SIG-M5 (cell line): ENCODE data around the gene ASIC4.

Source experiments
- DNase-seq: peaks from one replicate; lab custom pipeline; 2025; lab: John Stamatoyannopoulos, UW

Gene ASIC4

GRCh38 chr2:219514196-219514761 lies at the start of gene ASIC4:
ASIC4 (plus strand) TSS chr2:219514482; CDS start chr2:219514725, 243 bp downstream.
- no peak for DNase-seq

DNA sequence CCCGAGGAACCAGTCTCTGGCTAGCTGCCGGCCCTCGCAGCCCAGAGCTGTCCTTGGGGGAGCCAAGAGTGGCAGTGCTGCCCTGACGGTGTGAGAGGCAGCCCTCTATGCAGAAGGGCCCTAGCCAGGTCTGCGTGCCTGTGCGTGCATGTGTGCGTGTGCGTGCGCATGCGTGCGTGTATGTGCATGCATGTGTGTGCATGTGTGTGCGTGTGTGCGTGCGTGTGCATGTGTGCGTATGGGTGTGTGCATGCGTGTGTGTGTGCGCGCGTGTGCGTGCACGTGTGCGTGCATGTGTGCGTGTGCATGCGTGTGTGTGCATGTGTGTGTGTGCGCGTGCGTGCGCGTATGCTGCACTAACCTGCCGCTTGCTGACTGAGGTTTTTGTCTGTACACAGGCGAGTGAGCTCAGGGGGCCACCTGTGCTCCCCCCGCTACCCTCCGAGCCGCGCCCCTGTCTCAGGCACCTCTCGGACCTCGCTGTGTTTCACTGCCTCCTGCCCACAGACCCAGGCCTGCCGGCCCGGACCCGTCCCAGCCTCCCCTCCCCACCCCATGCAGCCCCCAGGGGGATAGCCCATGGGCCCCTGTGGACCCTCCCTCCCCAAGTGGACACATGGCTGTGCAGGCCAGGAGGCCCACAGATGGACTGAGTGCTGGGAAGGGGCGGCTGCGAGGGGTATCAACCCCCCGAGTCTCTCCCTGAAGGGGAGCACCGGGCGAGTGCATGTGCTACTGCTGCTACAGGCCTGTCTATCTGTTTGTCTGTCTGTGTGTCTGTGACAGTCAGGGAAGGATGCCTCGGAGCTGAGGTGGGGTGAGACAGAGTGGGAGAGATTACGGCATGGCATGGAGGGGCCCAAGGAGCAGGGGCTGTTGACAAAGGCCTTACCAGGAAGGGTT lies 48.4 kb upstream of the ASIC4 start:
- no peak for DNase-seq

GRCh38 chr2:219466816-219467735 lies 47.2 kb upstream of the ASIC4 start:
- DNase-seq = no peak

DNA sequence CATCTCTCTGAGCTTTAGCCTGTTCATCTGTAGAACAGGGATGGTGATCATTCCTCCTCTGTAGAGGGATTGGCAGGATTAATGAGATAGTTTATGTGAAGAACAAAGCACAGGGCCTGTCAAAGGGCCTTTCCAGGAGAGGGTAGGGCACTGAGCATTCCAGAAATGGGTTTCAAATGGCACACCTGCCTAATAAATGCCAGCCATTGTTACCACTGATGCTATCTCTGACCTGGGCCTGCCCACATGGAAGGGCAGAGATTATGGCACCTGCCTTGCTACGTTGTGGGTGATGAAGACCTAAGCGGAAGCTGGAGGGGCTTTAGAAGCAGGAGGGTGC lies 46.6 kb upstream of the ASIC4 start:
- no peak for DNase-seq

DNA sequence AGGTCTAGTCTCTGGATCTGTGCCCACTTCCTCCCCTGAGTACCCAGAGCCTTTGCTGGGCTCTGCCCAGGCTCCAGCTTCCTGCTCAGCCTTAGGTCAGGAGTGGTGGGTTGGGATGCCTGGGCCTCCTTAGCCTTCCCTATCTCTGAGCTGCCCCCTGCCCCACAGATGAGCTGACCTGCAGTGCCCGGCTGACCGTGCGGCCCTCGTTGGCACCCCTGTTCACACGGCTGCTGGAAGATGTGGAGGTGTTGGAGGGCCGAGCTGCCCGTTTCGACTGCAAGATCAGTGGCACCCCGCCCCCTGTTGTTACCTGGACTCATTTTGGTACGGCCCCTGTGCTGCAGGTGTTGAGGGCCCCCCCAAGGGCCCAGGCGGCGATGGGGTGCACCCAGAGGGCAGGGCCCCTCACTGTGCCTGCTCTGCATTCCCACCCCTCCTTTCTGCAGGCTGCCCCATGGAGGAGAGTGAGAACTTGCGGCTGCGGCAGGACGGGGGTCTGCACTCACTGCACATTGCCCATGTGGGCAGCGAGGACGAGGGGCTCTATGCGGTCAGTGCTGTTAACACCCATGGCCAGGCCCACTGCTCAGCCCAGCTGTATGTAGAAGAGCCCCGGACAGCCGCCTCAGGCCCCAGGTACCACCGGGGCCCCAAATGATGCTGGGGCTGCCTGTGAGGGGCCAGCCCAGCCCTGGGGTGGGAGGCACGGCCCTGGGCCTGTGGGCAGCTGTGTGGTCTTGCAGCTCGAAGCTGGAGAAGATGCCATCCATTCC lies 45.7 kb upstream of the ASIC4 start:
- no peak for DNase-seq

GRCh38 chr2:219469186-219469724 lies 45.0 kb upstream of the ASIC4 start:
- no peak for DNase-seq

- no peak for DNase-seq
These were observed 43.9 kb upstream of the ASIC4 start for GRCh38 chr2:219470429-219470828.

DNA sequence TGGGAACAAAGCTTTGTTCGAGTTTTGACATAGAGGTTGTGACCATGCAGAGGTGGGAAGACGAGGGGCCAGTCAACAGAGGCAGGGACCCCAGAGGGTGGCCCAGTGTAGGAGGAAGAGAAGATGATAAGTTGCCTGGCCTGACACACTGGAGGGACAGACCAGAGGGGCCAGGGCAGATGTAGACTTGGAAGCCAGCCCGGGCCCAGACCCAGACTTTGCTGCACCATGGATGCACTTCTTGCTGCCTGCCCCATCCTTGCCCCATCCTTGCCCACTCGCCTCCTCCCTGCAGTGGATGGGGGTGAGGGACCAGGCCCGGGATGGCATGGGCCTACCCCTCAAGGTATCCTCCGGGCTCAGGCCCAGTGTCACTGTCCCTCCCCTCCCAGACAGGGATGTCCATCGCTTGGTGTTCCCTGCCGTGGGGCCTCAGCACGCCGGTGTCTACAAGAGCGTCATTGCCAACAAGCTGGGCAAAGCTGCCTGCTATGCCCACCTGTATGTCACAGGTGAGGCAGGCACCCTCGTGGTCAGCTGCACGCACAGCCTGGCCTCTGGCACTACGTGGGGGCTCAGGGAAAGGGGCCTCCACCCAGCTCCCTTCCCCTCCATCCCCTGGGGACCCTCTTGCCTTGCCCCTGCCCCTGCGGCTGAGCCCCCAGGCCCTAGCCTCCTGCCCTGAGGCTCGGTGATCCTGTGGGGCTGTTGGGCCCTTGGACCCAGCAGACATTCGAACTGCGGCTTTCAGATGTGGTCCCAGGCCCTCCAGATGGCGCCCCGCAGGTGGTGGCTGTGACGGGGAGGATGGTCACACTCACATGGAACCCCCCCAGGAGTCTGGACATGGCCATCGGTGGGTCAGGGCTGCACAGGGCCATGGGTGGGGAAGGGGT lies 42.6 kb upstream of the ASIC4 start:
- DNase-seq = no peak

DNA sequence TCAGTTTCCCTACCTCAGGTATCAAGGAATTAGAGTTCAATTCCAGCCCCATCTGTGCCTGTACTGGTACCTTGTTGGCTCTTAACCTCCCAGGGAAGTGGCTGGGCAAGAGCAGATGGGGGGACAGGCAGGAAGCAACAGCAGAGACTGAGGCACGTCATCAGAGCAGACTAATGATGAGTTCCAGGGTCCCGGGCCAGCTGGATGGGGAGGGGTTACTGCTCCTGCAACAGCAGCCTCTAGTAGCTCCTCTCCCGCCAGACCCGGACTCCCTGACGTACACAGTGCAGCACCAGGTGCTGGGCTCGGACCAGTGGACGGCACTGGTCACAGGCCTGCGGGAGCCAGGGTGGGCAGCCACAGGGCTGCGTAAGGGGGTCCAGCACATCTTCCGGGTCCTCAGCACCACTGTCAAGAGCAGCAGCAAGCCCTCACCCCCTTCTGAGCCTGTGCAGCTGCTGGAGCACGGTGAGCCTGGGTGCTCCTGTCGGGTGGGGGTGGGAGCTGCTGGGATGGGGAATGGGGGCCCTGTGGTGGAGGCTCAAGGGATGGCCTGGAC lies 41.6 kb upstream of the ASIC4 start:
- DNase-seq = no peak

- no peak for DNase-seq
These were observed 40.8 kb upstream of the ASIC4 start for GRCh38 chr2:219473511-219473910.

GRCh38 chr2:219474285-219475060 lies 39.8 kb upstream of the ASIC4 start:
- DNase-seq = no peak

DNA sequence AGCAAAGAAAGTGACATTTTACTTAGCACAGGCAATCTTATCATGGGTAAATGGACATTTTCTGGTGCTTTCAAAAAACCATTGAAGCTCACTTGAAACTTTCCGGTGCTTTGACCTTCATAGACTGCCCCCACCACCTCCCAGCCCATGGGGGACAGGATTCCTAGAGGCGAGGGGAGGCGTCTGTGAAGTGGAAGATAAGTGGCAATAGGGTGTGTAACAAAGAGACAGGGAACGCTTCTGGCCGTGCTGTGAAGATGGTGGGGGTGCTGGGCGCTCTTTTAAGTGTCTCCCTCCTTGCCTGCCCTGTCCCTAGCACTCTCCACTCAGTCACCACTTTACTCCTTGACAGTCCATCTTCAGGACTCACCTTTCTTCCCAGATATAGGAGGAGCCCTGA lies 39.0 kb upstream of the ASIC4 start:
- no peak for DNase-seq

DNA sequence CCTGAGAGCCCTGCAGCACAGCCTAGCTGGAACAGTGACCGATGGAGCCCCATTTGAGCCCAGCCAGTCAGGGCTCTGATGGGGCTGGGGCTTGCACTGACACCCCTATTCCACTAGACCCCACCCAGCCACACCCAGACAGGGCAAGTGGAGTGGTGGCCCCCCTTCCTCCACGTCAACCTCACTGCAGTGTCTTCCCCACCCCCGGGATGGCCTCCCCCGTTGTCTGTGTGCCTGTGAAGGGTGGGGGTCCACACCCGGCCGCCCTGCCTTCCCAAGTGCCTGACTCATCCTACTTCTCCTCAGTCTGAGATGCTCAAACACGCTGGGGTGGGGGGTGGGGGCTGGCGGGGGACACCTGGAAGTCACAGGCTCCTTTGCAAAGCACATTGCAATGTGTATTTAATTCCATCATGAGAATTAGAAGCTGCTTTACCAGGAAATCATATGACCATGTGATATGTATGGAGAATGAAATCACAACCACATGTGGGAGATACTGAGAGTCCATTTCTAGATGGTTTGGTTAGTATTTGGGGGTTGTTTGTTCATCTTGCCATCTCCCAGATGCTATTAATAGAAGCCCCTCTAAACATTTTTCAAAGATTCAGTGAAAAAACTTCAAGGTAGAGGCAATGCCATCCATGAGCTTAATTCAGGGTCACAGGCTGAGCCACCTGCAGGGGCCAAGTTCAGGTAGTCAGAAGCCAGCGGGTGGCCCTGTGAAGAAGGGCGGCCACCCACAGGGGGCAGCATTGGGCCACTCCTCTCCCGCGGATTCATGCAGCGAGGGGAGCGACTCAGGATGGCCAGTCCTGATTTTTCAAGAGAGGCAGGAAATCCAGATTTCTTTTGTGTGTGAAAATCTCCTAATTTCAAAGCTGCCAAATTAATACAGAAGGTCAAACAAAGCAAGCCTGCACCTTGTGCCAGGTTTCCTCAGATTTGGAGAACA lies 38.3 kb upstream of the ASIC4 start:
- DNase-seq = no peak

DNA sequence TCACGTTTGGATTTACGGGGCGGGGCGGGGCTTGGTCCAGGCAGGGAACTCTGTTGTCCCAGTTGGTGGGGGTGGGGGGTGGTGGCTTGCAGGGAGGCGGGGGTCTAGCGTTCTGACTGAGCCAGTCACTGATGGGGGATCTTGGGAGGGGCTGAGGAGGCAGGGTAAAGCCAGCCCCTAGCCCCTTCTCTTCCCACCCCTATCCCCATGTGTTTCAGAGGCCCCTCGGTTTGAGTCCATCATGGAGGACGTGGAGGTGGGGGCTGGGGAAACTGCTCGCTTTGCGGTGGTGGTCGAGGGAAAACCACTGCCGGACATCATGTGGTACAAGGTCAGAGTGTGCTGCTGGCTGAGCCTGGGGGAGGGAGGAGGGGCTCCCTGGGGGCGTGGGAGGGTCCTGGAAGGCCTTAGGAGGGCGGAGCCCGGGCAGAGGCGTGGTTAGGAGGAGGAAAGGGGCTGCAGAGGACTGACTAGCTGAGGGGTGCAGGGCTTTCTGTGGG lies 37.6 kb upstream of the ASIC4 start:
- no peak for DNase-seq

DNA sequence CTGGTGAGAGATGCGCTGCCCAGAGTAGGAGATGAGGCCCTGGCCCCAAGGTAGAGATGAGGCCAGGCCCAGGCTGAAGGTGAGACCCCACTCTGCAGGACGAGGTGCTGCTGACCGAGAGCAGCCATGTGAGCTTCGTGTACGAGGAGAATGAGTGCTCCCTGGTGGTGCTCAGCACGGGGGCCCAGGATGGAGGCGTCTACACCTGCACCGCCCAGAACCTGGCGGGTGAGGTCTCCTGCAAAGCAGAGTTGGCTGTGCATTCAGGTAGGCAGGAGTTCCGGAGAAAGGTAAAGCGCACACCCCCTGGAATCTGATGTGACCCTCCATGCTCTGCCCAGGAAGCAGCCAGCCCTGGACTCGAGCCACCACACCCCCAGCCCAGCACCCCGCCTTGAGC lies 37.1 kb upstream of the ASIC4 start:
- DNase-seq = no peak

DNA sequence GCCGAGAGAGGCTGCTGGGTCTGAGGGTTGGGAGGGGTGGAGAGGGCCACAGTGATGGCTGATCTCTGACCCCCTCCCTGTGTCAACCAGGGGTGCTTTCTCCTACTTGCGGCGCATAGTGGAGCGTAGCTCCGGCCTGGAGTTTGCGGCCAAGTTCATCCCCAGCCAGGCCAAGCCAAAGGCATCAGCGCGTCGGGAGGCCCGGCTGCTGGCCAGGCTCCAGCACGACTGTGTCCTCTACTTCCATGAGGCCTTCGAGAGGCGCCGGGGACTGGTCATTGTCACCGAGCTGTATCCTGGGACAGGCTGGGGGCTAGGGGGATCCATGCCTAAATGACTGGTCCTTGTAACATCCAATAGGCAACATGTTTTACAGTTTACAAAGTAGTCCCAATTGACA lies 36.5 kb upstream of the ASIC4 start:
- no peak for DNase-seq

- DNase-seq = no peak
These were observed 35.4 kb upstream of the ASIC4 start for GRCh38 chr2:219478916-219479315.

DNA sequence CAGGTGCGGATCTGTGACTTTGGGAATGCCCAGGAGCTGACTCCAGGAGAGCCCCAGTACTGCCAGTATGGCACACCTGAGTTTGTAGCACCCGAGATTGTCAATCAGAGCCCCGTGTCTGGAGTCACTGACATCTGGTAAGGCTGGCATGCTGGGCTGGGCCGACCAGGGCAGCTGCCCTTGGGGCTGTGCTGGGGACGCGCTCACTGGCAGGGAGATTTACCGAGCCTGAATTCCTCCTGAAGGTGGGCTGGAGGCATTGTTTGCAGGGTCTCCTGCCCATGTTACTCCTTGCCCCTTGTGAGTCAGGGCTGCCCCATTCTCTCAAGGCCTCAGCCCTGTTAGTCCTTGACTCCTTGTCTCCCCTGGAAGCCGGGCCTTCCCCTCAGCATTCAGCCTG lies 34.3 kb upstream of the ASIC4 start:
- DNase-seq = no peak
